Stimulated activated naive CD8-positive, alpha-beta T cell treated with anti-CD3 and anti-CD28 coated beads, Interleukin-15, Interleukin-2, amounts not matched to agents 100 ng/mL and 50 ng/mL, for 24 hours (primary cell): ENCODE measurements around the gene CDPF1.

Experiments used
- H3K27ac Mint-ChIP-seq: one replicate; pipeline ENCODE4 v1.8.0; 2021; ENCODE audit warnings: mild to moderate bottlenecking, mixed read lengths
- H3K27me3 Mint-ChIP-seq: one replicate; pipeline ENCODE4 v1.8.0; 2021; ENCODE audit warnings: mixed read lengths
- H3K36me3 Mint-ChIP-seq: one replicate; pipeline ENCODE4 v1.8.0; 2021; ENCODE audit warnings: low read depth, mixed read lengths
- H3K4me1 Mint-ChIP-seq: one replicate; pipeline ENCODE4 v1.8.0; 2021; ENCODE audit warnings: low read depth, mixed read lengths
- H3K4me3 Mint-ChIP-seq: one replicate; pipeline ENCODE4 v1.8.0; 2021; ENCODE audit warnings: mild to moderate bottlenecking, mixed read lengths
- H3K9me3 Mint-ChIP-seq: one replicate; pipeline ENCODE4 v1.8.0; 2021; ENCODE audit warnings: mixed read lengths

CDPF1 gene

GRCh38 chr22:46247443-46247975 is 2.6 kb downstream of the CDPF1 start:
- Mint-ChIP-seq H3K27me3 (no peaks in the 10 kb centered on the region), H3K36me3 (peaks cover 5% of the 10 kb centered on the region), H3K9me3 (no peaks in the 10 kb centered on the region), H3K4me1 (peaks cover 25% of the 10 kb centered on the region), H3K4me3 (no peak overlapping the region), H3K27ac (no peak overlapping the region)

- Mint-ChIP-seq H3K27me3 (no peaks in the 10 kb centered on the region), H3K27ac (no peak overlapping the region), H3K9me3 (no peaks in the 10 kb centered on the region), H3K4me3 (no peak overlapping the region), H3K4me1 (peaks cover 14% of the 10 kb centered on the region), H3K36me3 (peaks cover 5% of the 10 kb centered on the region)
Measured at GRCh38 chr22:46246178-46246577, 3.9 kb downstream of the CDPF1 start.

- H3K9me3 Mint-ChIP-seq = no peaks in the 10 kb centered on the region
- peaks cover 5% of the 10 kb centered on the region for H3K36me3 Mint-ChIP-seq
- no peak overlapping the region for H3K4me3 Mint-ChIP-seq
- no peaks in the 10 kb centered on the region for H3K27me3 Mint-ChIP-seq
- peaks cover 15% of the 10 kb centered on the region for H3K4me1 Mint-ChIP-seq
- no peak overlapping the region for H3K27ac Mint-ChIP-seq
Measured at GRCh38 chr22:46245511-46245910, 4.6 kb downstream of the CDPF1 start.

GRCh38 chr22:46244771-46245170 is 5.3 kb downstream of the CDPF1 start:
- H3K4me3 Mint-ChIP-seq = no peak overlapping the region
- peaks cover 5% of the 10 kb centered on the region for H3K36me3 Mint-ChIP-seq
- H3K4me1 Mint-ChIP-seq = peaks cover 22% of the 10 kb centered on the region
- H3K27me3 Mint-ChIP-seq = no peaks in the 10 kb centered on the region
- no peaks in the 10 kb centered on the region for H3K9me3 Mint-ChIP-seq
- H3K27ac Mint-ChIP-seq = no peak overlapping the region

GRCh38 chr22:46242076-46242475 is 8.0 kb downstream of the CDPF1 start:
- H3K4me3 Mint-ChIP-seq = no peak overlapping the region
- H3K27me3 Mint-ChIP-seq = no peaks in the 10 kb centered on the region
- H3K27ac Mint-ChIP-seq = no peak overlapping the region
- H3K36me3 Mint-ChIP-seq = peaks cover 5% of the 10 kb centered on the region
- no peaks in the 10 kb centered on the region for H3K9me3 Mint-ChIP-seq
- peaks cover 22% of the 10 kb centered on the region for H3K4me1 Mint-ChIP-seq

- Mint-ChIP-seq H3K36me3 (peaks cover 5% of the 10 kb centered on the region), H3K27me3 (no peaks in the 10 kb centered on the region), H3K4me3 (no peak overlapping the region), H3K4me1 (peaks cover 22% of the 10 kb centered on the region), H3K9me3 (no peaks in the 10 kb centered on the region), H3K27ac (no peak overlapping the region)
Measured at GRCh38 chr22:46241396-46242007, 8.6 kb downstream of the CDPF1 start.

GRCh38 chr22:46240907-46241306 is 9.2 kb downstream of the CDPF1 start:
- no peaks in the 10 kb centered on the region for H3K9me3 Mint-ChIP-seq
- H3K4me1 Mint-ChIP-seq = peaks cover 22% of the 10 kb centered on the region
- H3K27me3 Mint-ChIP-seq = no peaks in the 10 kb centered on the region
- no peak overlapping the region for H3K4me3 Mint-ChIP-seq
- H3K36me3 Mint-ChIP-seq = peaks cover 5% of the 10 kb centered on the region
- no peak overlapping the region for H3K27ac Mint-ChIP-seq

- H3K27ac Mint-ChIP-seq = no peak overlapping the region
- no peaks in the 10 kb centered on the region for H3K27me3 Mint-ChIP-seq
- no peak overlapping the region for H3K4me3 Mint-ChIP-seq
- H3K36me3 Mint-ChIP-seq = peaks cover 5% of the 10 kb centered on the region
- no peaks in the 10 kb centered on the region for H3K9me3 Mint-ChIP-seq
- peaks cover 22% of the 10 kb centered on the region for H3K4me1 Mint-ChIP-seq
Measured at GRCh38 chr22:46240506-46240905, 9.6 kb downstream of the CDPF1 start.

GRCh38 chr22:46240073-46240472 is 10.0 kb downstream of the CDPF1 start:
- peaks cover 9% of the 10 kb centered on the region for H3K36me3 Mint-ChIP-seq
- H3K4me1 Mint-ChIP-seq = peaks cover 22% of the 10 kb centered on the region
- no peaks in the 10 kb centered on the region for H3K9me3 Mint-ChIP-seq
- no peak overlapping the region for H3K4me3 Mint-ChIP-seq
- no peak overlapping the region for H3K27ac Mint-ChIP-seq
- no peaks in the 10 kb centered on the region for H3K27me3 Mint-ChIP-seq

GRCh38 chr22:46239261-46240048 is 10.6 kb downstream of the CDPF1 start:
- peaks cover 22% of the 10 kb centered on the region for H3K4me1 Mint-ChIP-seq
- peaks cover 10% of the 10 kb centered on the region for H3K36me3 Mint-ChIP-seq
- peak overlapping the region; percentile 63 for H3K27ac Mint-ChIP-seq
- no peaks in the 10 kb centered on the region for H3K27me3 Mint-ChIP-seq
- H3K4me3 Mint-ChIP-seq = no peak overlapping the region
- H3K9me3 Mint-ChIP-seq = no peaks in the 10 kb centered on the region

GRCh38 chr22:46238541-46238940 is 11.6 kb downstream of the CDPF1 start:
- H3K36me3 Mint-ChIP-seq = peaks cover 5% of the 10 kb centered on the region
- H3K9me3 Mint-ChIP-seq = no peaks in the 10 kb centered on the region
- no peak overlapping the region for H3K4me3 Mint-ChIP-seq
- no peak overlapping the region for H3K27ac Mint-ChIP-seq
- no peaks in the 10 kb centered on the region for H3K27me3 Mint-ChIP-seq
- H3K4me1 Mint-ChIP-seq = peaks cover 22% of the 10 kb centered on the region

GRCh38 chr22:46237453-46238124 is 12.5 kb downstream of the CDPF1 start:
- H3K9me3 Mint-ChIP-seq = no peaks in the 10 kb centered on the region
- peaks cover 24% of the 10 kb centered on the region for H3K4me1 Mint-ChIP-seq
- no peak overlapping the region for H3K4me3 Mint-ChIP-seq
- no peak overlapping the region for H3K27ac Mint-ChIP-seq
- no peaks in the 10 kb centered on the region for H3K27me3 Mint-ChIP-seq
- H3K36me3 Mint-ChIP-seq = peaks cover 5% of the 10 kb centered on the region

GRCh38 chr22:46234969-46235368 is 15.1 kb downstream of the CDPF1 start:
- Mint-ChIP-seq H3K36me3 (peaks cover 5% of the 10 kb centered on the region), H3K27me3 (no peaks in the 10 kb centered on the region), H3K4me3 (no peak overlapping the region), H3K4me1 (peaks cover 13% of the 10 kb centered on the region), H3K9me3 (no peaks in the 10 kb centered on the region), H3K27ac (no peak overlapping the region)

GRCh38 chr22:46233231-46233630 is 16.9 kb downstream of the CDPF1 start:
- Mint-ChIP-seq H3K27ac (no peak overlapping the region), H3K4me3 (no peak overlapping the region), H3K4me1 (peaks cover 3% of the 10 kb centered on the region), H3K9me3 (no peaks in the 10 kb centered on the region), H3K36me3 (peaks cover 5% of the 10 kb centered on the region), H3K27me3 (no peaks in the 10 kb centered on the region)

- no peak overlapping the region for H3K27ac Mint-ChIP-seq
- H3K27me3 Mint-ChIP-seq = no peaks in the 10 kb centered on the region
Measured at GRCh38 chr22:46230262-46230901, 19.7 kb downstream of the CDPF1 start.

More at GRCh38 chr22:46230262-46230901, 19.7 kb downstream of the CDPF1 start:
- no peaks in the 10 kb centered on the region for H3K9me3 Mint-ChIP-seq
- H3K4me1 Mint-ChIP-seq = peaks cover 3% of the 10 kb centered on the region
- H3K36me3 Mint-ChIP-seq = peaks cover 9% of the 10 kb centered on the region
- H3K4me3 Mint-ChIP-seq = no peak overlapping the region
